Heart left ventricle (tissue), 16 donors: ENCODE results near the gene PROP1. TPM values are rescaled to one million over a fixed set of nuclear protein-coding genes. Genes with fewer than 3 reads are reported as not detected.
A peak's percentile ranks its signal among the peaks of the same experiment; 100 is the strongest.
"Not testable (repeated sequence)": the region's sequence is repeated elsewhere in the genome, so short reads cannot be mapped to it uniquely, and the experiment has no call there.

Experiments
- ATAC-seq, 4 donors: fragments of 200-7000 bp; cut with Tn5 transposase; one replicate each; pipeline ENCODE4 v1.9.1; 2020 to 2022; ENCODE audit warnings: moderate library complexity in 4 of 4, mild to moderate bottlenecking in 3 of 4, moderate number of reproducible peaks in 1 of 4
- DNase-seq, 5 donors: peaks; one replicate each; pipeline ENCODE4 v3.0.0-alpha.2; 2020
- H3K27ac ChIP-seq, 12 donors: fragments of 200-600 bp; sonication (generic) in 4 of 12; one replicate each; pipeline versions ENCODE4 v1.5.0 to v1.8.0; 2016 to 2022; ENCODE audit warnings: mild to moderate bottlenecking in 2 of 12
- H3K27me3 ChIP-seq, 9 donors: fragments of 200-600 bp; sonication (generic) in 2 of 9; one replicate each; pipeline versions ENCODE4 v1.5.1 to v1.8.0; 2016 to 2022; ENCODE audit warnings: mild to moderate bottlenecking in 3 of 9
- H3K36me3 ChIP-seq, 9 donors: fragments of 200-600 bp; sonication (generic) in 2 of 9; one replicate each; pipeline versions ENCODE4 v1.5.0 to v1.8.0; 2018 to 2022; ENCODE audit warnings: mild to moderate bottlenecking in 2 of 9
- H3K4me1 ChIP-seq, 12 donors: fragments of 200-600 bp; sonication (generic) in 4 of 12; one replicate each; pipeline versions ENCODE4 v1.5.0 to v1.8.0; 2016 to 2022; ENCODE audit warnings: mild to moderate bottlenecking in 3 of 12
- H3K4me3 ChIP-seq, 12 donors: fragments of 200-600 bp; sonication (generic) in 4 of 12; one replicate each; pipeline versions ENCODE4 v1.5.0 to v1.8.0; 2017 to 2022; ENCODE audit warnings: mild to moderate bottlenecking in 9 of 12, moderate library complexity in 4 of 12
- H3K9me3 ChIP-seq, 12 donors: fragments of 200-600 bp; sonication (generic) in 4 of 12; one replicate each; pipeline versions ENCODE4 v1.5.0 to v1.8.0; 2016 to 2022; ENCODE audit warnings: mild to moderate bottlenecking in 1 of 12
- POLR2A ChIP-seq, 2 donors: fragments of 450-650 bp; IDR thresholded peaks; one replicate each; pipeline ENCODE4 v1.6.1; 2017; ENCODE audit warnings: antibody characterized with exemption in 2 of 2, mild to moderate bottlenecking in 2 of 2, moderate library complexity in 2 of 2
- WGBS, 4 donors: extraction: QIAGEN DNeasy Blood & Tissue Kit in 2 of 4; methylation state at CpG; one replicate each; pipeline versions ENCODE4 v1.1.5 to v1.1.7; 2013 to 2018; 5-methylcytosine and 5-hydroxymethylcytosine counted together
- intact Hi-C, 10 donors: fragments of 100-400 bp; cut with DNase I; formaldehyde crosslinking; loops; one replicate each; pipeline versions ENCODE4 v1.11.1 to v1.14.2; 2022
- long read RNA-seq, 3 donors: library from polyadenylated mRNA; unstranded; transcript quantifications; one replicate each; pipeline ENCODE4 v2.0.0, GENCODE V29; 2020 to 2021
- polyA plus RNA-seq, 2 donors: library from polyadenylated mRNA; stranded (reverse); fragments of 200-250 nt; gene quantifications; one replicate each; pipeline ENCODE4 v1.2.3, GENCODE V29; 2013
- total RNA-seq, 9 donors: library from RNA; depleted of rRNA in 2 of 9; stranded (reverse); fragments of >200 nt in 2 of 9; fragmentation: NEBNext Ultra II Directional in 3 of 9; extraction: Animal tissue kit (Norgen Biotek cat#: 25700) in 3 of 9; gene quantifications; one replicate each; pipeline versions ENCODE4 v1.1.0 to v1.2.4, GENCODE V29; 2016 to 2023
- TF ChIP-seq, protein P1 (sequence below), 12 donors: fragments of 200-600 bp; sonication (generic) in 4 of 12; IDR thresholded peaks; one replicate each; pipeline versions ENCODE4 v1.5.0 to v1.8.0; 2018 to 2022; ENCODE audit warnings: antibody characterized with exemption in 12 of 12, mild to moderate bottlenecking in 5 of 12
- donor health status: ischemic (EF 13 %, LVEDD 7.1; RV severe dilation, severe dysfunction).
- donor health status: healthy with polysubstance abuse.
- donor health status: DM: no; HTN: yes; CAD: no.
- donor health status: DM: no; HTN: no; CAD: no.
- donor health status: ischemic (EF 25% LVEDD 6.9; RV normal size, moderate dysfunction).
- donor health status: ischemic (EF 25% LVEDD 5.7; RV mildly dilated, moderate dysfunction).
- donor health status: healthy.
- donor health status: DM: yes; HTN: yes; CAD: no.
- donor health status: ischemic (EF 35%, LVEDD 5.7; RV mildly dilated, moderate dysfunction).
- donor health status: nonischemic (EF 11% LVEDD 7.7; RV severe dilation, severe dysfunction).
- donor health status: DM: yes; HTN: yes; CAD: no.
- donor health status: PGD.
- donor health status: ischemic (EF 29% LVEDD 5.4; RV normal size, mild dysfunction).
- donor health status: nonischemic (EF 23%, LVEDD 6.1; RV moderate dilation, normal function).

PROP1 gene
- total RNA-seq, result not detected
- not detected for polyA plus RNA-seq
- long read RNA-seq, donor 1, result 0 reads
- long read RNA-seq, donor 2, result 0 reads
- long read RNA-seq, donor 3, result 0 reads

GRCh38 chr5:177995691-177996595, at the start of gene PROP1:
Gene PROP1 (minus strand): TSS chr5:177996242. CDS start chr5:177995933, 309 bp downstream.
- no peak for TF ChIP-seq POLR2A (IDR thresholded peaks at IDR 0.05)
- TF ChIP-seq, protein P1, sequence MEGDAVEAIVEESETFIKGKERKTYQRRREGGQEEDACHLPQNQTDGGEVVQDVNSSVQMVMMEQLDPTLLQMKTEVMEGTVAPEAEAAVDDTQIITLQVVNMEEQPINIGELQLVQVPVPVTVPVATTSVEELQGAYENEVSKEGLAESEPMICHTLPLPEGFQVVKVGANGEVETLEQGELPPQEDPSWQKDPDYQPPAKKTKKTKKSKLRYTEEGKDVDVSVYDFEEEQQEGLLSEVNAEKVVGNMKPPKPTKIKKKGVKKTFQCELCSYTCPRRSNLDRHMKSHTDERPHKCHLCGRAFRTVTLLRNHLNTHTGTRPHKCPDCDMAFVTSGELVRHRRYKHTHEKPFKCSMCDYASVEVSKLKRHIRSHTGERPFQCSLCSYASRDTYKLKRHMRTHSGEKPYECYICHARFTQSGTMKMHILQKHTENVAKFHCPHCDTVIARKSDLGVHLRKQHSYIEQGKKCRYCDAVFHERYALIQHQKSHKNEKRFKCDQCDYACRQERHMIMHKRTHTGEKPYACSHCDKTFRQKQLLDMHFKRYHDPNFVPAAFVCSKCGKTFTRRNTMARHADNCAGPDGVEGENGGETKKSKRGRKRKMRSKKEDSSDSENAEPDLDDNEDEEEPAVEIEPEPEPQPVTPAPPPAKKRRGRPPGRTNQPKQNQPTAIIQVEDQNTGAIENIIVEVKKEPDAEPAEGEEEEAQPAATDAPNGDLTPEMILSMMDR (IDR thresholded peaks at IDR 0.05), result no peak
- Histone ChIP-seq H3K4me3 (no peak within 1 kb of the TSS), H3K27me3 (peaks cover 0 to 28% (median 8%) of the 10 kb centered on the region in 9 donors), H3K36me3 (no peaks in the 10 kb centered on the region), H3K9me3 (no peaks in the 10 kb centered on the region), H3K27ac (no peak within 1 kb of the TSS), H3K4me1 (no peaks in the 10 kb centered on the region)
- ATAC-seq (no peak), DNase-seq (no peak)
- intact Hi-C loops, result no loop called here
- 46 to 52% (median 48%) methylated on average over 23 of the region's 23 CpGs for WGBS, 4 donors

DNA sequence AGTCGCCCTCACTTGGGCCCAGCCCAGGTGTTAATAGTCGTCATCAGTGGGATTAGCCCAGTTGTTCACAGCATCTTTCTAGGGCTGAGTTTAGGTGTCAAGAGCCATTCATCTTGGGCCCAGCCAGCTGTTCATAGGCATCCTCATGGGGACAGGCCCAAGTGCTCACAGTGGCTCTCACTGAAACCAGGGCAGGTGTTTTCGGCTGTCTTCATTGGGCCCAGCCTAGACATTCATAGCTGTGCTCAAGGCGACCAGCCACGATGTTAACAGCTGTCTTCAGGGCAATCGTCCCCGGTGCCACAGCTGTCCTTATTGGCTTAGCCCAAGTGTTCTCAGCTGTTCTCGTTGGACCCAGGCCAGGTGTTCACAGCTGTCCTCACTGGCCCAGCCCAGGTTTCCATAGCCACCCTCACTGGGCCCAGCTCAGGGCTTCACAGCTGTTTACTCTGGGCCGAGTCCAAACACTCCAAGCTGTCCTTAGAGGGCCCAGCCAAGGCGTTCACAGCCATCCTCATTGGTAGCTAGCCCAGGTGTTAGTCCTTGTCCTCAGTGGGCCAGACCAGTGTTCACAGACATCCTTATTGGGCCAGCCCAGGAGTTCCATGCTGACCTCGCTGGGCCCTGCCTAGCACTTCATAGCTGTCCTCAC, 23.5 kb upstream of the PROP1 start:
- ATAC-seq, H3K36me3 ChIP-seq, H3K27me3 ChIP-seq, H3K9me3 ChIP-seq, H3K4me3 ChIP-seq, H3K4me1 ChIP-seq, H3K27ac ChIP-seq, intact Hi-C loops, DNase-seq: not testable (repeated sequence)
- 83 to 100% (median 84%) methylated on average over 1 to 7 of the region's 11 CpGs; no CpG with 5 or more reads in 1 of the 4 donors for WGBS, 4 donors

GRCh38 chr5:178012758-178013157, 16.7 kb upstream of the PROP1 start:
- H3K9me3 ChIP-seq, H3K27me3 ChIP-seq, H3K36me3 ChIP-seq, H3K4me1 ChIP-seq, DNase-seq, H3K27ac ChIP-seq, H3K4me3 ChIP-seq, intact Hi-C loops, ATAC-seq: not testable (repeated sequence)
- 77 to 83% (median 79%) methylated on average over 2 of the region's 2 CpGs for WGBS, 4 donors

GRCh38 chr5:178011816-178012554, 15.9 kb upstream of the PROP1 start:
- H3K36me3 ChIP-seq, H3K4me1 ChIP-seq, intact Hi-C loops, ATAC-seq, H3K4me3 ChIP-seq, H3K9me3 ChIP-seq, H3K27ac ChIP-seq, DNase-seq: not testable (repeated sequence)
- peaks cover 0 to 13% (median 2%) of the 10 kb centered on the region in 9 donors for H3K27me3 ChIP-seq
- WGBS, 4 donors, result 79 to 93% (median 93%) methylated on average over 2 to 4 of the region's 4 CpGs; no CpG with 5 or more reads in 1 of the 4 donors

- H3K27ac ChIP-seq, H3K36me3 ChIP-seq, intact Hi-C loops, DNase-seq, ATAC-seq, H3K9me3 ChIP-seq, H3K4me1 ChIP-seq: not testable (repeated sequence)
- 8 to 24% (median 11%) methylated on average over 7 to 24 of the region's 26 CpGs for WGBS, 4 donors
- peaks cover 0 to 30% (median 9%) of the 10 kb centered on the region in 9 donors for H3K27me3 ChIP-seq
- H3K4me3 ChIP-seq, result peak overlapping the region in 2 of 12 donors; percentile 45 to 56
These were observed 11.2 kb upstream of the PROP1 start for GRCh38 chr5:178007272-178007671.

GRCh38 chr5:178006536-178007231, 10.6 kb upstream of the PROP1 start:
- 4 to 38% (median 18%) methylated on average over 5 to 43 of the region's 59 CpGs for WGBS, 4 donors
- Histone ChIP-seq H3K4me3 (peak overlapping the region in 8 of 12 donors; percentile 11 to 56 (median 42)), H3K27ac (peak overlapping the region in 1 of 12 donors; percentile 66), H3K27me3 (peaks cover 0 to 30% (median 12%) of the 10 kb centered on the region in 9 donors)
- DNase-seq (peak in 1 of 5 donors; percentile 65), ATAC-seq (peak in 1 of 4 donors; percentile 89)
- H3K36me3 ChIP-seq, H3K9me3 ChIP-seq, H3K4me1 ChIP-seq, intact Hi-C loops: not testable (repeated sequence)

- H3K9me3 ChIP-seq, intact Hi-C loops, H3K27ac ChIP-seq, DNase-seq, H3K4me3 ChIP-seq, H3K4me1 ChIP-seq, H3K36me3 ChIP-seq: not testable (repeated sequence)
- ATAC-seq, result peak in 1 of 4 donors; percentile 63
- 33 to 45% (median 43%) methylated on average over 1 of the region's 24 CpGs; no CpG with 5 or more reads in 1 of the 4 donors for whole genome bisulfite sequencing, 4 donors
- H3K27me3 ChIP-seq, result peaks cover 0 to 30% (median 17%) of the 10 kb centered on the region in 9 donors
These were observed 10.1 kb upstream of the PROP1 start for GRCh38 chr5:178006181-178006535.
